A172 (cell line): ENCODE results near the gene DRC7. TPM values are rescaled to one million over a fixed set of nuclear protein-coding genes. Genes with fewer than 3 reads are reported as not detected.

ENCODE experiments used
- DNase-seq: peaks from one replicate; pipeline ENCODE4 v3.0.0-alpha.2; 2015; ENCODE audit warnings: low spot score
- total RNA-seq: library from RNA; depleted of rRNA; stranded (reverse); fragments of >200 nt; shearing (Covaris generic); gene quantifications from 2 replicates; pipeline ENCODE4 v1.2.3, GENCODE V29; 2014; rRNA removed

The DRC7 gene, protein sequence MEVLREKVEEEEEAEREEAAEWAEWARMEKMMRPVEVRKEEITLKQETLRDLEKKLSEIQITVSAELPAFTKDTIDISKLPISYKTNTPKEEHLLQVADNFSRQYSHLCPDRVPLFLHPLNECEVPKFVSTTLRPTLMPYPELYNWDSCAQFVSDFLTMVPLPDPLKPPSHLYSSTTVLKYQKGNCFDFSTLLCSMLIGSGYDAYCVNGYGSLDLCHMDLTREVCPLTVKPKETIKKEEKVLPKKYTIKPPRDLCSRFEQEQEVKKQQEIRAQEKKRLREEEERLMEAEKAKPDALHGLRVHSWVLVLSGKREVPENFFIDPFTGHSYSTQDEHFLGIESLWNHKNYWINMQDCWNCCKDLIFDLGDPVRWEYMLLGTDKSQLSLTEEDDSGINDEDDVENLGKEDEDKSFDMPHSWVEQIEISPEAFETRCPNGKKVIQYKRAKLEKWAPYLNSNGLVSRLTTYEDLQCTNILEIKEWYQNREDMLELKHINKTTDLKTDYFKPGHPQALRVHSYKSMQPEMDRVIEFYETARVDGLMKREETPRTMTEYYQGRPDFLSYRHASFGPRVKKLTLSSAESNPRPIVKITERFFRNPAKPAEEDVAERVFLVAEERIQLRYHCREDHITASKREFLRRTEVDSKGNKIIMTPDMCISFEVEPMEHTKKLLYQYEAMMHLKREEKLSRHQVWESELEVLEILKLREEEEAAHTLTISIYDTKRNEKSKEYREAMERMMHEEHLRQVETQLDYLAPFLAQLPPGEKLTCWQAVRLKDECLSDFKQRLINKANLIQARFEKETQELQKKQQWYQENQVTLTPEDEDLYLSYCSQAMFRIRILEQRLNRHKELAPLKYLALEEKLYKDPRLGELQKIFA
- total RNA-seq, result 0.50 TPM in 1 of 2 replicates, not detected in the other

DNA sequence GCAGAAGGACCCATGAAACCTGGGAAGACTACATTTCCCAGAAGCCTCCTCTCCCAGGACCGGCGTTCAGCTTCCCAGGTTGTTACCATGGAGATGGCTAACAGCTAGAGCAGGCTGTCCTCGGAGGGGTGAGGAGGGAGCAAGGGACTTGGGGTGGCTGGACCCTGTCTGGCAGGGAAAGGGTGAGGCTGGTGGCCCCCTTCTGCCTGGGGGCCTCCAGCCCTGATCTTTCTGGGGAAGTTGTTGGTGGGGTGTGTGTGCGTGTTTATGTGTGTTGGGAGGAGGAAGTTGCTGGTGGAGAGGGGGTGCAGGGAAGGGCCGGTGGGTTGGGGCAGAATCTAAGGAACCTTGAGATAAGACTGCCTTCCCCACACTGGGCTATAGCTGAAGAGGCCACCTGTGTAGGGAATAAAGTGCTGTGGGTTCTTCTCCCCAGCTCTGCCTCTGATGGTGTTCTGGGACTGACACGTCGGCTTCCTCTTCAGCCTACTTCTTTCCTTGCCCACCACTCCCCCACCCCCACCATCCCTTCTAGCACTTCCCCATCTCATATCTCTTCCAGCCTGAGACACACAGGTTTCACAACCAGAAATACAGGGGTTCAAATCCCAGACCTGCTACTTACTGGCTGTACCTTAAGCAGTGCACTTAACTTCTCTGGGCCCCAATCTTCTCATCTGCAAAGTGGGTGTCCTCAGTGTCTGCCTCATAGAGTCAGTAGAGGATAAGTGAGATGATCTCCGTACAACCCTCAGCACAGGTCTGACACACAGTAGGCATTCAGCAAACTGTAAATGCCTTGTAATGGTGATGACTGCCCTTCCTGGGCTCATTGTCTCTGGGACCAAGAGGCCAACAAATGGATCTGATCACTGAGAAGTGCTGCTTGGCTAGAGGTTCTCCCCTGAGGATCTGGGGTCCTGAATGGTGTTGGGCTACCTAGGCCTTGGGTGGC is at the start of gene DRC7:
Gene DRC7, plus strand, starts transcription at position 82 of the 955 bp plus-strand sequence. CDS start 3,144 bp downstream, outside the sequence.
- DNase-seq, result peak; percentile 28

DNA sequence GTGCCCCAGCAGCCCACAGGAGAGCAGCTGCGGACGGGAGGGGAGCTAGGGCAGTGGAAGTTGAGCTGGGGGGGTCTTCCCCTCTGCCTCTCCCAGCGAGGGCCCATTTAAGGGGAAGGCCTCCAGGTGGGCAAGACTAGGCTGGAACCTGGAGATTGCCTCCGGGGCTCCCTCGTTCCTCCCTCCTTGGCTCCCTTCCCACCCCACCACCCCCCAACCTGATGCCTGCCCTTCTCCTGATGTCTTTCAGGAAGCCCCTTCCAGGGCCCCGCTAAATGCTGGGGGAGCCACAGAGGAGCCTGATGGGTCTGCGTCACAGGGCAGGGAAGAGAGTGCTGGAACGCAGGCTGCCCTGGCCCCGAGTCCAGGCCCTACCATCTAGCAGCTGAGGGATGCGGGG is 49.4 kb upstream of the DRC7 start:
- no peak for DNase-seq

DNA sequence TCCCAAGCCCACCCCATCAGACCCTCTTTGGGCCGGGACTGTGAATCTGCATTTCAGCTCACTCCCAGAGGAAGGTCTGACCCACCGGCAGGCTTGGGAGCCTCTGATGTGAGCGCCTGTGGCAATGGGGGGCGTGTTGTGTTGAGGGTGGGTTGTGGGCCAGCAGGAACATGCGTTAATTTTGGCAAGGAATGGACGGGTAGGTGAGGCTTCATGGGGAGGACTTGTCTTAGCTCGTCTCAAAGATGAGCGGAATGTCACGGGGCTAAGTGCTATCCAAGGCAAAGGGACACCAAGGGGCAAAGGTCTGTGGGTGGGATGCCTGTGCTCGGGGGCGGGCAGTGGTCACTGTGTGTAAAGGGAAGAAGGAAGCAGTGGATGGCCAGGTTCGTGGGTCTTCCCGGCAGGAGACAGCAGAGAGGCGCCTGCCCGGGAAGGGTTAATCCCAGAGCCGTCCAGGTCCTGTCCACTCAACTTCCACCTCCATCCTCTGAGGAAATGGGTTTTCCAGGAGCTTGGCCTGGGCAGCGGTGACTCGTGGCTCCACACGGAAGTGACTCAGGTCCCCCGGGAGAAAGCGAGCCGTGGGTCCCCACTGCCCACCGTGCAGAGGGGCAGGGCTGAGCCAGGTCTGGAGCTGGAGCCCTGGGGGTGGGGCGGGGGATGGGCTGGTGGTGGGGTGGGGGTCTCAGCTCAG is 48.8 kb upstream of the DRC7 start:
- DNase-seq, result peak; percentile 76

DNA sequence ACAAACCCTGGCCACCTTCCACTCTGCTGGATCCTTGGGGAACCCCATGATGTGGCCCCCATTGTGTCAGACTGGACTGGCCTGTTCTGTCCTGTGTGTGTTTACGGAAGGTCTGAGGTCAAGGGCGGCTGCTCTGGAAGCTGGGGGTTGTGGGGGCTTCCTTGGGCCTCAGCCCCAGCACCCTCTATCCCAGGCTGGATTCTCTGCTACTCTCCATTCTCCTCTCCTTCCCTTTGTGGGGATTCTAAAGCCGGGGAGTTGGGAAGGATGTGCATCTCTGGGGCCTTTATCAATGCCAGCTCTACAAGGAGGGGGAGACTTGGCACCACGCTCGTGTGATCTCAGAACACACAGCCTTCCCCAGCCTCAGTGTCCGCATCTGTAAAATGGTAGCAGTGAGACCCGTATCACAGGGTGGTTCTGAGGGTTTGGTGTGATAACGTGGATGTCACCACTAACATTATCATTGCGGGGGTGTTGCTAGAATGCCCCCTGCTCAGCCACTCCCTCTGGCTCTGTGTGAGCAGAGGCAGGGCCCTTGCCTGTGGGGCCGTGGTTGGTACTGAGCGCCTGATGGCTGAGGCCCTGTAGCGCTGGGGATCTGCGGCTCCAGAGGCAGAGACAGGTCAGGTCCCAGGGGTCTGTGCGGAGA is 48.1 kb upstream of the DRC7 start:
- no peak for DNase-seq

DNA sequence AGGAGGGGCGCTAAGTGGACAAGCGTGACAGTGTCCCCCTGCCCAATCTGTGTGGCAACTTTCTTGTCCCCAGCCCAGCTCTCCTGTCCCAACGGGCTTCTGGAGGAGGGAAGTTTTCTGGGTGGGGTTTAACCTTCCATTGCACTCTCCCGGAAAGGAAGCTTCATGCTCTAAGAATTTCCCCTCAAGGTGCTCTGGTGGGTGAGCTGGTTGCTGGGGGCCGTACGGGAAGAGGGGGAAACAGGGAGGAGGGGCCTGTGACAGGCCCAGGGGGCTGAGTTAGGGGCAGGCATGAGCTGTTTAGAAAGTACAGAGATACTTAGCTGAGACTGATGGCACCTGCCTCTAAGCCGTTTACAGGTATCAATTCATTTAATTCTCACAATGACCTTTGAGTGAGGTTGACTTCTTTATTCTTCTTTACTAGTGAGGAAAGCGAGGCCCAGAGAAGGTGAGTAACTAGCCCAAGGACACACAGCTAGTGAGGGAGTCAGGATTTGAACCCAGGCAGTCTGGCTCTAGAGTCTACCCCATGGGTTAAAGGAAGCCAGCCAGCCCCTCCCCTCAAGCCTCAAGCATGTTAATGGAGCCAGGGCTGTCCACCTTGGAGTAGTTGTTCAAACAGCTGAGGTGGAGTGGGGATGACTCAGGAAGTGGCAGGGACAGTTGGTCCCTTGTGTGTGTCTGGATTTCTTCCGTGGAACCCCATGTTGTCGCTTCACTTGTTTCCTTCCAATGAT is 47.3 kb upstream of the DRC7 start:
- peak; percentile 53 for DNase-seq

DNA sequence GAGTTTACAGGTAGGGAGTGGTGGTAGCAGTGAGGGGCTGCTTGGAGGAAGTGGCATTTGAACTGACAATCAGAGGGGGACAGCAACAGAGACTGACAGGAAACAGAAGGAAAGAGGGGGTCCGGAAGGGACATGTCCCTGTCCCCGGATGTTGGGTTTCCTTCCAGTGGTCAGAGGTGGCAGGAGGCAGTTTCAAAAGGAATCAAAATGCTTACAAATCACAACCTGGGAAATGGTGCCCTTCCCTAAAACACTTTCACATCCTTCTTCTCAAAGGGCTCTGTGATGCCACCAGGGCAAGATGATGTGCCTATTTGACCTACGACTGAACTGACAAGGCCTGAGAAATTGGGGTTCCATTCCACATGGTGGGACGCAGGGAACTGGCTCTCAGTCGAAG is 46.5 kb upstream of the DRC7 start:
- DNase-seq, result no peak

DNA sequence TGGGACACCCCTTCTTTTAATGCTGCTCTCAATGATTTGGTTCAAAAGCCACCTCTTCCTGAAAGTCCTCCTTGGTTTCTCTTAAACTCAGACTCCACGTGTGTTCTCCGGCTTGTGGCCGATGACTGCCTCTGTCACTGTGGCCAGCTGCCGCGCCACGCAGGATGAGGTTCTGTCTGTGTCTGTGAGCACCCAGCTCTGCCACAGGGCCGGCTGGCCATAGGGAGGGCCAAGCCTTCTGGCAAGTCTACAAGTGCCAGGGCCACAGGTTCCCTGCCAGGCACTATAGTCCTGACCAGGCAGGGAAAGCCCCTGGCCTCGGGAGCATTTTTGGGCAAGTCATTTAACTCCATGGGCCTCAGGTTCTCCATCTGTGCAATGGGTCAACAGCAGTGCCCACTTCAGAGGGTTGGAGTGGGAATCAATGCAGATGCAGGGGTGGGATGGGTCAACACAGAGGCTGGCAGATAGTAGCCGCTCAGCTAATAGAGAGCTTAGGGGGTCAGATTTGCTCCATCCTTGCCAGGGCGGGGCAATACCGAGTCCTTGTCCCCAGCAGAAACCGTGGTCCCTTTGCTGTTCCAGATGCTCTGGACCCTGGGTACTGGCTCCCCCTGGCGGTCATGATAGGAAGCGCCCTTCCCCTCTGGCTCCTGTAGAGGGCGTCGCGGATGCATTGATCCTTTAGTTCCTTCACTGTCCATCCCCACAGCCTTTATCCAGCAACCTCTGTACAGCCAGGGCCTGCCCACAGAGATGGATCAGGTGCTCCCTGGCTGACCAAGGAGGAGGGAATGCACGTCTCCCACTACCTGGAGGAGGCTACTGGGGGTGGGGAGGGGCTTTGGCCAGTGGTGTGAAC is 45.8 kb upstream of the DRC7 start:
- peak; percentile 87 for DNase-seq

DNA sequence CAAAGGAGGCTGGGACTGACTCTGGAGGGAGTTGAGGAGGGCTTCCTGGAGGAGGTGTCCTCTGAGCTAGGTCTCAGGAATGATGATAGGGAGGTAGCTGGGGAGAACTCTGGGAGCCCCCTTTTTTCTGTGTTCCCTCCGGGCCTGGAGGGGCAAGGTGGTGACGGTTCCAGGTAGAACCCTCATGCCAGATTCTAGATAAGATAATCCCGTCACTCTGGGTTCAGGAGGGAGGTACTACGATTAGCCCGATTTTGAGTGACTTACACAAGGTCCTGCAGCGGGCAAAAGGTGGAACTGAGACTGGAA is 45.2 kb upstream of the DRC7 start:
- no peak for DNase-seq

DNA sequence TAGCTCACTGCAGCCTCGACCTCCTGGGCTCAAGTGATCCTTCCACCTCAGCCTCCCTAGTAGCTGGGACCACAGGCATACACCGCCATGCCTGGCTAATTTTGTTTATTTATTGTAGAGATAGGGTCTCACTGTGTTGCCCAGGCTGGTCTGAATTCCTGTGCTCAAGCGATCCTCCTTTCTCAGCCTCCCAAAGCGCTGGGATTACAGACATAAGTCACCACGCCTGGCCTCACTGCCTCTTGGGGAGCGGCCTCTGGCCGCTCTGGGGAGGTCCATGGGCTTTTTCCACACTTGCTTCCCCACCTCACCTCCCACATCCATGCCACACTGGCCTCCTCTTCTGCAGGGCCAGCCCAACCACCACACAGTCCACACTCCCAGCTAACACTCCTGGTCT is 44.8 kb upstream of the DRC7 start:
- no peak for DNase-seq

DNA sequence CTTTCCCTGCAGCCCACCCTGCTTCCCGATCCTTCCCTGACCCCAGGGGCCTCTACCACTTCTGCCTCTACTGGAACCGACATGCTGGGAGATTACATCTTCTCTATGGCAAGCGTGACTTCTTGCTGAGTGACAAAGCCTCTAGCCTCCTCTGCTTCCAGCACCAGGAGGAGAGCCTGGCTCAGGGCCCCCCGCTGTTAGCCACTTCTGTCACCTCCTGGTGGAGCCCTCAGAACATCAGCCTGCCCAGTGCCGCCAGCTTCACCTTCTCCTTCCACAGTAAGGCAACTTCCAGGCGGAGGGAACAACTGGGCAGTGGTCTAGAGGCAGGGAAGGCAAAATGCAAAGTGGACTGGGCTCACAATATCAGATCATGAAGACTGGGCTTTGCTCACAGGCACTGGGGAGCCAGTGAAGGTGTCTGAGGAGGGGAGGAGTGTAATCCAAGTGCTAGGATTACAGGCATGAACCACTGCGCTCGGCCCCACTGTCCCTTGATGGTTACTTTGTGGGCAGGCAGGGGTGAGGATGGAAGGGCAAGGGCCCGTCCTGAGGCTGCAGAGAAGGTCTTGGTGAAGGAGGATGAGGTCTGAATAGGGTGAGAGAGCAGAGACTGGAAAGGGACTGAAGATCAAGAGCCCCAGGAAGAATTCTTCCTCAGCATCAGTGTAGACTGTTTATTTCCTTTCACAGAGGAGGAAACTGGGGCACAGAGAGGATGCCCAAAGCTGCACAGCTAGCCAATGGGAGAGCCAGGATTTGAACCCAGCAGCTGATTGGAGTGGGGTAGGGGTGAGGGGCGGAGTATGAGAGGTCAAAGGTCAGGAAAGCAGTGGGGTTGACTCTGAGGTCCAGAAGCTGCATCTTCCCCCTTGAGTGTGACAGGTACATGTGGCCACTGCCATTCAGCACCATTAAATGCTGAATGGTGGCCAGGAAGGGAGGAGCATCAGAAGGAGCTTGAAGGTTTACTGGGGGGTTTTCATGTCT is 43.0 kb upstream of the DRC7 start:
- no peak for DNase-seq

DNA sequence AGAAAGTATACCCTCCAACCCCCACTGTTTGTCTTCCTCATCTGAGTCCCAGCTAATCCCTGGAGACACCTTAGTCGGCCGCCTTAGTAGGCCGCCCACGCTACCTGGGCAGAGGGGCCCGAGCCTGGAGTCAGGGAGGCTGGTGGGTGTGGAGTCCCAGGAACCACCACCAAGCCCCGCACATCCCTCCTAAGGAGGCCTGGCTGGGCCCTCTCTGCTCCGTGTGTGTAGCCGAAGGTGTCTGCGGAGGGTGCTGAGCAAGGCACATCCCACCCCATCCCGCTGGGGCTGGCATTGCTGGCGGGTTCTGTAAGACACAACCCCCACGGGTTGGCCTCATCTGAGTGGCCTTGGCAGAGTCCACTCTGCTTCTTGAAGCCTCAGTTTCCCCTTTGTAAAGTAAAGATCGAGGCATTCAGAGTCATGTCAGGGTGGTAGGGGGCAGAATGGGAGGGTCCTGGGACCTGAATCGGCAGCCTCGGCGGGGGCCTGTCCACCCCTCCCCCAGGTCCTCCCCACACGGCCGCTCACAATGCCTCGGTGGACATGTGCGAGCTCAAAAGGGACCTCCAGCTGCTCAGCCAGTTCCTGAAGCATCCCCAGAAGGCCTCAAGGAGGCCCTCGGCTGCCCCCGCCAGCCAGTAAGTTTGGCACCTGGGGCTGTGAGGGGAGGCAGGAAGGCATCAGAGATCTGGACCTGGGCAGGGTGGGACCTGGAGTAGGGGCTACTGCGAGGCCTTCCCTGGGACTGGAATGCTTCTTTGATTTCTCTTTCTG is 41.7 kb upstream of the DRC7 start:
- no peak for DNase-seq

DNA sequence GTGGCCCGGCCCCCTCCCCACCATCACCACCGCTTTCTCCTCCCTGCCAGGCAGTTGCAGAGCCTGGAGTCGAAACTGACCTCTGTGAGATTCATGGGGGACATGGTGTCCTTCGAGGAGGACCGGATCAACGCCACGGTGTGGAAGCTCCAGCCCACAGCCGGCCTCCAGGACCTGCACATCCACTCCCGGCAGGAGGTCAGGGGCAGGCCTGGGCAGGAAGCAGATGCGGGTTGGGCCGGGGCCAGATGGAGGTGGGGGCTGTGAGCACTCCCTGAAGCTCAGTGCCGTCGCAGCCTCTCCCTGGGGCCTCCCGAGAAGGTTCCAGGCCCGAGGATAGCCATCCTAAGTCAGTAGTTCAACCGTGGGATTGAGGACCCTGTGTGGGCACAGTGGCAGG is 40.7 kb upstream of the DRC7 start:
- DNase-seq, result peak; percentile 54

DNA sequence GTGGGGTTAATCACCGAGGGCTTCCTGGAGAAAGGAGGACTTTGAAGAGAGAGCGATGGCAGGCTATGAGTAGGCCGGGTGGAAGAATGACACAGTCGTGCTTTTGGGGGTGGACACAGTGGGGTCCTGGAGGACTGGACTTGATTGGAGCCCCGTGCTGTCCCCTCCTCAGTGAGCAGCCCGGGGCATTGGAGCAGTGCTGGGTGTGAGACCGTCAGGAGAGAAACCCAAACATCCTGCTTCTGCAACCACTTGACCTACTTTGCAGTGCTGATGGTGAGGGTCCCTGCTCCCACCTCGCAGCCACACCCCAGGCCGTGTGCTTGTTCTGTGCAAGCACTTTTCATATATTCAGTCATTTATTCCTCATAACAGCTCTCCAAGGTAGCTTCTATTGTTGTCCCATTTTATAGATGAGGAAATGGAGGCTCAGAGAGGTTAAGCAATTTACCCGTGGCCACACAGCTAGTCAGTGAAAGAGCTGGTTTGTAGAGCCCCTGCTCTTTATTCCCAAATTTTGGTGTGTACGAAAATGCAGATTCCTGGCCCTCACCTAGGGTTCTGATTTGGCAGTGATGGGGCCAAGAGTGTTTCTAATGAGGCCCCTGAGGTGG is 38.2 kb upstream of the DRC7 start:
- DNase-seq, result no peak

DNA sequence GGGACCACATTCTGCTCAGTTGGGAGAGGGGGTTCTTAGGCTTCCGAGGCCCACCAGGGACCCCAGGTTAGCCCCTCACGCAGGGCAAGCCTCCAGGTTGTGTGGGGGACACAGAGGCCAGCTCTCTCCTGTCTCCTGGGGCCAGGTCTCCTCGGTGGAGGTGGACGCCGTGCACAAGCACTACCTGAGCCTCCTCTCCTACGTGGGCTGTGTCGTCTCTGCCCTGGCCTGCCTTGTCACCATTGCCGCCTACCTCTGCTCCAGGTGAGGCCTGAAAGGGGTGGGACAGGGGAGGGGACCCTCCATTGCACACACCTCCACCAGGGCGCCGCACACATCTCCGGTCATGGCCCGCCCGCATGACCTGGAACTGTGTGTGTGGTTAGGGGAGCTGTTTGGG is 37.4 kb upstream of the DRC7 start:
- DNase-seq, result no peak

DNA sequence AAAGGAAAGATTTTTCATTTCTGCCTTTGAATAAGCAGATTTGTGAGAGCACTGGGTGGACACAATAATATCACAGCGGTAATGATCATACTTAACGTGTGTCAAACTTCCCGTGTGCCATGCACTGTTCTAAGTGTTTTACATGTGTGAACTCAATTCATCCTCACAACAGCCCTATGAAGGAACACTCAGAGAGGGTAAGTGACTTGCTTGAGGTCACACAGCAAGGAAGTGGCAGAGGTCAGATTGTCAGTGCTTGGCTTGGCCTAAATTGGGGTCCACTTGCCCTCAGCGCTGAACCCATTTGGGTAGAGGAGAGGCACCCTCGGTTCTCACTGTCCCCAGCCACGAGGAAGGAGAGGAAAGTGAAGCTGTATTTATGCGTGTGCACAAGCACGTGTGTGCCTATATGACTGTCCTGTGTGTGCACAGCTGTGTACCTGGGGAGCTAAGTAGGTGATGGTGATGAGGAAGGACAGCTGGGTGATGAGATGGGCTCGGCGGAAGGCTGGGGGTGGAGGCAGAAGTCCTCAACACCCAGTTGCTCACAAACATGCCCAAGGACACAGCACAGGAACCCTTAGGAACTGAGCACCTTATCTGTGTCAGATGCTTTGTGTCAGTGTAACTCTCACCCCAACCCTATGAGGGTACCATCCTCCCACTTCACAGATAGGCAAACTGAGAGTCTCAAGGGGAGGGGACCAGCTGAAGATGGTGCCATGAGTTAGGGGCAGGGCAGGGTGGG is 36.3 kb upstream of the DRC7 start:
- DNase-seq, result no peak
